CD4-positive, alpha-beta T cell treated with Interferon gamma for 1 hour (primary cell): ENCODE results near the gene NAA50.

Source experiments
- DNase-seq: peaks from one replicate; pipeline ENCODE4 v3.0.0-alpha.2; 2020

Gene NAA50

GRCh38 chr3:113745756-113746547, at the start of gene NAA50:
Gene NAA50 (minus strand): TSS chr3:113746249. CDS start chr3:113745949, 300 bp downstream.
- DNase-seq = peak; percentile 95

- no peak for DNase-seq
Measured at GRCh38 chr3:113795693-113796092, 49.6 kb upstream of the NAA50 start.

DNA sequence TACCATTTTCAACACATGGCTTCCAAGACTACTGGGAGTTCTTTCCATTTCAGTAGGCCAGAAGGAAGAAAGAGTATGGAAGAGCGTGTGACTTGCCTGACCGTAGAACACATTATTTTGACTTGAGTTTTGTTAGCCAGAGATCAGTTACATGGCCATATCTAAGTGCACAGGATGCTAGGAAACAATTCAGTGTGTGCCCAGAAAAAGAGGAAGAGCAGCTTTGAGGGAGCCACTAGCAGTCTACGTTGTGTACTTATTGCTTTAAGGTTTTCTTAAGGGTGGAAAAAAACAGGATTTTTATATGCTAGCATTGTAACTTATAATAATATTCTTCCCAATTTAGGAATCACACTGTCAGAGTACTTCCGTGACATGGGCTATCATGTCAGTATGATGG, 48.5 kb upstream of the NAA50 start:
- no peak for DNase-seq

DNA sequence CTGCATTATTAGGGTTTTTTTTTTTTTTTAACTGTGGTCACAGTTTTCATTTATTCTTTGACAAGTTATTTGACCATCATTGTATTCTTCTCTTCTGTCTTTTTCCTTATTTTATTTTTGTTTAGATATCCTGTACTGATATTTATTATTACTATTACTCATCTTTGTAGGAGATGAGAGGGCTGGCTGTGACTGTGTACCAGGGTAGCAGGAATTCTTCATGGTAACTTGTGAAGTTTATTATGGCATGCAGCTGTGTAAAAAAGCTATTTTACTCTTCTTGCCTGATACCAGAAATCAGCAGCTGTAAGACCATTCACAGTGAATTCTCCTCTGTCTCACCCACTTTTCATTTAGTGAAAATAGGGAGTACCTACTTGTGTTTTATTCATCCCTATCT, 45.3 kb upstream of the NAA50 start:
- DNase-seq = no peak

GRCh38 chr3:113783980-113784379, 37.9 kb upstream of the NAA50 start:
- DNase-seq = no peak

DNA sequence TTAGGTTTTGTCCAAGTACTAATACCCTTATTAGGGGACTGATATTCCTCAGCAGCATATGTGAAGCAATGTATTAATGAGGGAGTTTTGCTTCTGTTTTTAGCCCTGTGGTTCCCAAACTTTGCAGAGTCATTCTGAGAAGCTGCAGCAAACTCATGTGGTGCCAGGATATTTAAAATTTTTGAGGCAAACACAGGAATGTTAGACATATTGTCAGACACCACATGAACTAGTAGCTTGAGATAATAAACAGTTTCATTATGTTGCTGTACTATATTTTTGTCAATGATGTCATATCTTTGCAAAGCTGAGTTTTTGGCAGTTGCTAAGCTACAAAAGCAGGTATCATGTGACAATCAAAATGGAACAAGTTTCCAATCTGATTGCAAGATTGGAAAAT, 37.4 kb upstream of the NAA50 start:
- DNase-seq = no peak

DNA sequence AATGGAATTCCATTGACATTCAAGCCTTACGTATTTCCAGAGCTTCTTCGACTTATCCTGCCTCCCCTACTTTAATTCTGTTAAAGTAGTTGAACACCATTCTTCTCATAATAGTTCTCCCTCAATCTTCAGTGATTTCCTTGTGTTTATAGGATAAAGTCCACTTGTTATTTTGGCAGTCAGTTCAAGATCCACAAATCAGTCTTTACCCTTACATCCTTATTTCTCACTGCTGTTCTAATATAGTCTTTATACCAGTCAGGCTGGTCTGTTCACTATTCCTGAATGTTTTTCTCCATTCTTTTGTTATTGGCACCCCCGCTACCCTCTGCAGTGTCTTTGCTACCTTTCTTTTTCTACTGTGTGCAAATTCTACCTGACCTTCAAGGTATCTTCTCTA, 30.5 kb upstream of the NAA50 start:
- no peak for DNase-seq

GRCh38 chr3:113775516-113775915, 29.5 kb upstream of the NAA50 start:
- no peak for DNase-seq

DNA sequence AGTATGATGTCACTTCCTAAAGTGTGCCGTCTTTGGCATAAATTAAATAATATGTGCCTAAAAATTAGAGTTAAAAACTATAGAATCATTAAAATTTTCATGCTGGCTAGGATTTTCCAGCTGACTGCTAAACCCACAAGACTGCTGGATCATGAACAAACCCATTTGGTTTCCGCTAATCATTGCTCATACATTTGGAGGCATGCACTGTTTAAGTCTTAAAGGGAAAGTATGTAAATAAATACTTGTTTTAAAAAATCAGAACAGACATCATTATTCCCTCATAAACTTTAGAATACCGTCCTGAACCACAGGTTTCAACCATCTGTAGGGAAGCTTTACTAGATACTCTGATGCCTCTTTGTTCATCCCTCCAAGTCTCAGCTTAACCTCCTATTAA, 27.3 kb upstream of the NAA50 start:
- DNase-seq = no peak

- no peak for DNase-seq
Measured at GRCh38 chr3:113771993-113772392, 25.9 kb upstream of the NAA50 start.

DNA sequence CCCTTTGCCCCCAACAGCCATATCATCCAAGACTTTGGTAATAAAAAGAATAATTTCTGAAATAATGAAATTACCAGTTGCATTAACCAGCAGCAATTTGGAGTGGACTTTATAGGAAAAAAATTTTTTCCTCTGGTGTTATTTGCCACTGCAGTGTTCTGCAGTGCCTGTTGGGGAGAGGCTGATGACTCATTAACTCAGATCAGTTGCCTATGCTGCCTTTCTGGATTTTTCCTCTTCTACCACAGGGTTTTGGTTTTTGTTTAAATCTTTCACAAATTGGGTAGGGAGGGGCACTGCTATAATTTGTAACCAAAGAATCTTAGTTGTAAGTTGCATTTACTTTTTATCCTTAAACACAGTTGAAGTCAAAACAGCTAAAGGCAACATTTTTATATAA, 23.5 kb upstream of the NAA50 start:
- no peak for DNase-seq

- DNase-seq = no peak
Measured at GRCh38 chr3:113764698-113765097, 18.6 kb upstream of the NAA50 start.

DNA sequence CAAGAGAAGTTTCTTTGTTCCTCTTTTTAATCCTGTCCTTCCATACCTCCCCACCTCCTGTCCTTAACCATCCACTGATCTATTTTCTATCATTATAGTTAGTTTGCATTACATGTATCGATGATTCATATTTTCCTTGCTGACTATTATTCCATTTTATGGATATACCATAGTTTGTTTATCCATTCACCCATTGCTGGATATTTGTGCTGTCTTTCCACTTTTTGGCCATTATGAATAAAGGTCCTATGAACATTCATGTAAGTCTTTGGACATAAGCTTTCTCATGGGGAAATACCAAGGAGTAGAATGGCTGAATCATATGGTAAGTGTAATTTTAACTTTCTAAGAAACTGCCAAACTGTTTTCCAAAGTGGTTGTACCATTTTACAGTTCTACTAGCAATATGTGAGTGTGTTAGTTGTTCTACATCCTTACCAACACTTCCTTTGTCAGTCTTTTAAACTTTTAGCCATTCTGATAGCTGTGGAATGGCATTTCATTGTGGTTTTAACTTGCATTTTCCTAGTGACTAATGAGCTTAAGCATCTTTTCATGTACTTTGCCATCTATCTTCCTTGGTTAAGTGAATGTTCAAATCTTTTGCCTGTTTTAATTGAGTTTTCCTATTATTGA, 12.5 kb upstream of the NAA50 start:
- no peak for DNase-seq

- DNase-seq = no peak
Measured at GRCh38 chr3:113754494-113755159, 8.6 kb upstream of the NAA50 start.

DNA sequence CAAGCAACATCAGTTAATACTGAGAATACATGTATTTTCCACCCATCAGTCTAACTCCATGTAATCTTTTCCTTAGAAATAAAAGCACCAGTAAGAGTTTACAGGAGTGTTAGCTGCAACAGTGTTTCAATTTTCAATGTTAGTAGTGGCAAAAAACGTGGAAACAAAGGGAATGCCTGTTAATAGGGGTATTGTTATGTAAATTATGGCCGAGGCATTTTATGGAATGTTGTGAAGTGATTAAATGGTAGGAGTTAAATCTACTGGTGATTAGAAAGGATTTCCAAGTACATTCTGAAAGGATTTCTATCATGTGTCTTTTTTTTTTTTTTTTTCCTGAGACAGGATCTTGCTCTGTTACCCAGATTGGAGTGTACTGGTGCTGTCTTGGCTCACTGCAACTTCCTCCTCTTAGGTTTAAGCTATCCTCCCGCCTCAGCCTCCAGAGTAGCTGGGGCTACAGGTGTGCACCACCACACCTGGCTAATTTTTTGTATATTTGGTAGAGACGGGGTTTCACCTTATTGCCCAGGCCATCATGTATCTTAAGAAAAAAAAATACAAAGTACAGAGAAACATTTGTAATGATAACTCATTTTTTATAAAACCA, 7.4 kb upstream of the NAA50 start:
- no peak for DNase-seq

DNA sequence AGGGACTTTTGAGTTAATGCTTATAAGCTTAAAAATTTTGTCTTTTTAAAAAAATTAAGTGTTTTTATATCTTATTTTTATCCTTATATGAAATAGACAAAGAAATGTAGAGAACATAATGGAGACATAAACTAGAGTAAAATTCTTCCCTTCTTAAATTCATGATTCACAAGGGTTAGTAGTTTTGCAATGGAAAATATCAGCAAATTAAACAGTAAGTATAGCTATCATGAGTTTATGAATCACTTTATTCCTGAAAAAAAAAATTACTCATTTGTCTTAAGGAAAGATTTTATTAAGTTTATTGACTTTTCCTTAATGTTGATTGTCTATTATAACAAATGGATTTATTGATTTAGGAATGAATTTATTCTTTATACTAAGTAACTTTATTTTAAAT, 5.1 kb upstream of the NAA50 start:
- no peak for DNase-seq

GRCh38 chr3:113747283-113748046, 1.4 kb upstream of the NAA50 start:
- DNase-seq = no peak

- peak; percentile 88 for DNase-seq
Measured at GRCh38 chr3:113746548-113747282, 666 bp upstream of the NAA50 start, which contains the start of gene ATP6V1A. Gene ATP6V1A (plus strand): TSS chr3:113747035. CDS start chr3:113778754, 31,719 bp downstream.

DNA sequence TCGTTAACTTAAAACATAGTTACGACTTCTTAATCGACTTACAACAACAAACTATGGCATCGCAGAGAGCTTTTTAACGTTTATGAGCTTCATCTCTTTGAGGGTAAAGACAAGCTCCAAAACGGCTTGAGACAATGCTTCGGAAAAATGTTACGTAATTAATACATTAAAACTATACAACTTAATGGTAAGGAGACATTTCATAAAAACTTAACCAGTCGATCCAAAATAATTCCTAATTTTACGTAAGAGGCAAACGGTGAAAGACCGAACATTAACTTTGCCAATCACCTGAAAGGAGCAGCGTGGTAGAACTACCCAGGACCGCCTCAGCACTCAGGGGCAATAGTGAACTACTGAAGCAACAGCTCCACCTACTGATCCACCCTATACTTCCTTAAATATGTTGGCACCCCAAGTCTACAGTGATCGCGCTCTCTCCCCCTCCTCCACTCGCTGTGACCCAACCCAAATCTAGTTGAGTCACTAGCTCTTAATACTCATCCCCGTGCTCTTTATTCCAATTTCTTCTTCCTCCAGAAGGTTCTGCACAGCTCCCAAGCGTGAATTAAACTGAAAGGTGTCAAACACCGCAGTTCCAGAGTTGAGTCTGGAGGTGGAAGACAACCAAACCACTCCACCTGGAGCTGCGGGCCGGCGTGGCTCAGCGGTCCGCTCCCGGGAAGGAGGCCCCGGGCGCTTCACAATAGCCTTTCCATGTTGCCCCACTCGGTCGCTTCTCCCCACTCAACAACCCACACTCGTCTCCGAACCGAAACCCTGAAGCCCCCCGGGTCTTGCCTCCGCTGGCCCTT, 901 bp downstream of the NAA50 start:
- DNase-seq = peak; percentile 83

GRCh38 chr3:113743006-113743630, 2.9 kb downstream of the NAA50 start:
- no peak for DNase-seq

DNA sequence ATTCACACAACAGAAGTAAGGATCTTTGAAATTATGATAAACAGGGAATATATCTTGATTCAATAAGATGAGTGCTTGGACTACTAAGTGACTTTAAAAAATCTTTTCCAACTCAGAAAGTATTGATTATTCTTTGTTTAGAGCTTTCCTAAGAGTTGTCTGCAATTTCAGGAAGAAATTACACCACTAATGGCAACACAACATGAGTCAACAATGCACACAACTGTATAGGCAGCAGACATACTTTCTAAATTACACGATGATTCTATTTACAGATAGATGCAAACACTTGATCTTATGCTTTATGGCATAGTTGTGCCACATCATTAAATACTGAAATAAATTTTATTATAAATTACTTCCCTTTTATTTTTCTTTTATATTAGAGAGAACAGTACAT, 4.4 kb downstream of the NAA50 start:
- DNase-seq = no peak
